Peyer's patch (tissue), 4 donors: ENCODE measurements around the gene AMELX.

Source experiments
- CTCF ChIP-seq, 6 experiments: fragments of 450-650 bp in 4 of 6; fragments of 200-600 bp in 2 of 6; sonication (generic) in 1 of 6; IDR thresholded peaks; one replicate each; pipeline ENCODE4 v1.5.1; 2017 to 2019; ENCODE audit warnings: antibody characterized with exemption in 6 of 6, mild to moderate bottlenecking in 3 of 6, moderate library complexity in 1 of 6
- POLR2A ChIP-seq, 2 donors: fragments of 450-650 bp; IDR thresholded peaks; one replicate each; pipeline ENCODE4 v1.5.1; 2017; ENCODE audit warnings: antibody characterized with exemption in 2 of 2, mild to moderate bottlenecking in 2 of 2, moderate library complexity in 2 of 2

GRCh38 chrX:11319806-11320520 lies 26.8 kb downstream of the AMELX start:
- no peak for TF ChIP-seq POLR2A (IDR thresholded peaks at IDR 0.05)
- TF ChIP-seq CTCF (IDR thresholded peaks at IDR 0.05) = no peak
